ENCODE results near the gene BICC1.

DNA sequence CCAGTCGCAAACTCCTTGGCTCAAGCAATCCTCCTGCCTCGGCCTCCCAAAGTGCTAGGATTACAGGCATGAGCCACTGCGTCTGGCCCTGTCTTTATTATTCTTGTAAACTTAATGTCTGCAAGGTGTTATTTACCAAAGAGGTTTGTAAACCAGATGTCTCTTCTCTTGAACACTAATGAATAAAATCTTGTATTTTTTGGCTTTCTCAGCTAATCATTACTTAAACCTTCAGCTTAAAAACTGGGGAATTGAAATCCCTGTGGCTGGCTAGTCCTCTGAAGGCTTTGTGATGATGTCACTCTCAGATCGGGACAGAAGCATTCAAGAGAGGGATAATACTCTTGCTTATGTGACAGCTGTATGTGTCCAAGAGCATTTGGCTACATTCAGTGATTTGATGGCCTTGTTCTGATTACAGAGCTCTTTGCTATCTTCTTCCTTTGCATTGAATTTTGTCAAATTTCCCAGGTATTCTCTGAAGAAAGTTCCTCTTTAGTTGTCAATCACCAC lies 130.3 kb downstream of the BICC1 start:
- TF ChIP-seq POLR2A (IDR thresholded peaks at IDR 0.05) (no peak), POLR2AphosphoS5 (IDR thresholded peaks at IDR 0.05) (no peak)
- TF ChIP-seq, protein P1, sequence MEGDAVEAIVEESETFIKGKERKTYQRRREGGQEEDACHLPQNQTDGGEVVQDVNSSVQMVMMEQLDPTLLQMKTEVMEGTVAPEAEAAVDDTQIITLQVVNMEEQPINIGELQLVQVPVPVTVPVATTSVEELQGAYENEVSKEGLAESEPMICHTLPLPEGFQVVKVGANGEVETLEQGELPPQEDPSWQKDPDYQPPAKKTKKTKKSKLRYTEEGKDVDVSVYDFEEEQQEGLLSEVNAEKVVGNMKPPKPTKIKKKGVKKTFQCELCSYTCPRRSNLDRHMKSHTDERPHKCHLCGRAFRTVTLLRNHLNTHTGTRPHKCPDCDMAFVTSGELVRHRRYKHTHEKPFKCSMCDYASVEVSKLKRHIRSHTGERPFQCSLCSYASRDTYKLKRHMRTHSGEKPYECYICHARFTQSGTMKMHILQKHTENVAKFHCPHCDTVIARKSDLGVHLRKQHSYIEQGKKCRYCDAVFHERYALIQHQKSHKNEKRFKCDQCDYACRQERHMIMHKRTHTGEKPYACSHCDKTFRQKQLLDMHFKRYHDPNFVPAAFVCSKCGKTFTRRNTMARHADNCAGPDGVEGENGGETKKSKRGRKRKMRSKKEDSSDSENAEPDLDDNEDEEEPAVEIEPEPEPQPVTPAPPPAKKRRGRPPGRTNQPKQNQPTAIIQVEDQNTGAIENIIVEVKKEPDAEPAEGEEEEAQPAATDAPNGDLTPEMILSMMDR (IDR thresholded peaks at IDR 0.05), result no peak
